ENCODE results near the gene INTS3.
"Not testable (repeated sequence)": the region's sequence is repeated elsewhere in the genome, so short reads cannot be mapped to it uniquely, and the experiment has no call there.

INTS3 gene

DNA sequence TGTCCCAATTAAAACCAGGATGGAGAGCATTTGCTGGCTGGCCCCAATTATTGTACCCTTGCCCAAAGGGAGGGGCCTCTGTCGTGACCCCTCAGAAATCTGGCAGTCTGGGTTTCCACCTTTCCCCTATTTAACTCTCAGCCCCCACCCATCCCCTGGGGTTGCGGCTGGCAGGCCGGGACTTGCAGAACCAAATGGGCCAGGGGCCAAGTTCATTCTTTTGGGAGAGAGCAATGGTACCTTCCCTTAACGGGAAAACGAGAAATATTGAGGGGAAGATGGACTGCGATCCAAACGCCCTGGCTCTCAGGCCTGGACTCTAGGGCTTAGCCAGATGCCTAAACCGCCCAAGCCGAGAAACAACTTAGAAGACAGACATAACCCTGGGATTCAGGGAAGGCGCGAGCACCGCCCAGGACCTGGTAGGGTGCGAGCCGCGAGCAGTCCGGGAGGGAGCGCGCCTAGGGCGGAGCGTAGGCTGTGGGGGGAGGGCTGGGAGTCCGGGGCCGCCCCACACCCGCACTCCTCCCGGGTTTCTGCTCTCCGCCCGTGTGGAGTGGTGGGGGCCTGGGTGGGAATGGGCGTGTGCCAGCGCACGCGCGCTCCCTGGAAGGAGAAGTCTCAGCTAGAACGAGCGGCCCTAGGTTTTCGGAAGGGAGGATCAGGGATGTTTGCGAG lies 47.1 kb downstream of the INTS3 start, which contains the start of gene SLC27A3:
SLC27A3 (plus strand) TSS at position 628 of the 678 bp plus-strand sequence. CDS start 91 bp downstream, outside the sequence.
- no peaks in the 10 kb centered on the region for H3K27me3 Mint-ChIP-seq
- peaks cover 4% of the 10 kb centered on the region for H3K36me3 Mint-ChIP-seq
- no peak for DNase-seq (ENCODE audit: low spot score in 2 of 2)
- no peaks in the 10 kb centered on the region for H3K9me3 Mint-ChIP-seq
- H3K4me1 Mint-ChIP-seq, result peaks cover 19% of the 10 kb centered on the region
- ATAC-seq (ENCODE audit: low read depth), result peak; percentile 18
- H3K4me3 Mint-ChIP-seq, result peak within 1 kb of the TSS; percentile 87
- peak within 1 kb of the TSS; percentile 67 for H3K27ac Mint-ChIP-seq

DNA sequence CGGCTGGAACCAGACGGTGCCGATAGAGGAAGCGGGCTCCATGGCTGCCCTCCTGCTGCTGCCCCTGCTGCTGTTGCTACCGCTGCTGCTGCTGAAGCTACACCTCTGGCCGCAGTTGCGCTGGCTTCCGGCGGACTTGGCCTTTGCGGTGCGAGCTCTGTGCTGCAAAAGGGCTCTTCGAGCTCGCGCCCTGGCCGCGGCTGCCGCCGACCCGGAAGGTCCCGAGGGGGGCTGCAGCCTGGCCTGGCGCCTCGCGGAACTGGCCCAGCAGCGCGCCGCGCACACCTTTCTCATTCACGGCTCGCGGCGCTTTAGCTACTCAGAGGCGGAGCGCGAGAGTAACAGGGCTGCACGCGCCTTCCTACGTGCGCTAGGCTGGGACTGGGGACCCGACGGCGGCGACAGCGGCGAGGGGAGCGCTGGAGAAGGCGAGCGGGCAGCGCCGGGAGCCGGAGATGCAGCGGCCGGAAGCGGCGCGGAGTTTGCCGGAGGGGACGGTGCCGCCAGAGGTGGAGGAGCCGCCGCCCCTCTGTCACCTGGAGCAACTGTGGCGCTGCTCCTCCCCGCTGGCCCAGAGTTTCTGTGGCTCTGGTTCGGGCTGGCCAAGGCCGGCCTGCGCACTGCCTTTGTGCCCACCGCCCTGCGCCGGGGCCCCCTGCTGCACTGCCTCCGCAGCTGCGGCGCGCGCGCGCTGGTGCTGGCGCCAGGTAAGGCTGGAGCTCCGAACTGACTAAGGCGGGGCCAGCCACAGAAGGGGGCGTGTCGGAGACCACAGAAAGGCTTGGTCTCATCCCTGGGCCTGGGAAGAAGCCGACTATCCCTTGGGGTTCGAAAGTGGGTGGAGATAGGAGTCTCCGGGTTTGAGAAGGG lies 47.8 kb downstream of the INTS3 start:
- Mint-ChIP-seq H3K4me1 (peaks cover 16% of the 10 kb centered on the region), H3K36me3 (peaks cover 4% of the 10 kb centered on the region), H3K4me3 (peak overlapping the region; percentile 87), H3K9me3 (no peaks in the 10 kb centered on the region), H3K27ac (peak overlapping the region; percentile 67), H3K27me3 (no peaks in the 10 kb centered on the region)
- DNase-seq (ENCODE audit: low spot score in 2 of 2), result peak; percentile 54 to 58
- peak; percentile 80 for ATAC-seq (ENCODE audit: low read depth)

DNA sequence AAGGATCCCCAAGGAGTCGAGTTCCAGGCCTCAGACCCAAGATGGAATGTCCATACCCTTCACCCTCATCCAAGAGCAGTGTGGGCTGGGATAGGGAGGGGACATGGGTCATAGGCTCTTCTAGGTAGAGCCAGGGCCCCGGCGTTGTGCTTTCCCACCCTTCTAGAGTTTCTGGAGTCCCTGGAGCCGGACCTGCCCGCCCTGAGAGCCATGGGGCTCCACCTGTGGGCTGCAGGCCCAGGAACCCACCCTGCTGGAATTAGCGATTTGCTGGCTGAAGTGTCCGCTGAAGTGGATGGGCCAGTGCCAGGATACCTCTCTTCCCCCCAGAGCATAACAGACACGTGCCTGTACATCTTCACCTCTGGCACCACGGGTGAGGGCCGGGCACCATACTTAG lies 48.5 kb downstream of the INTS3 start:
- peaks cover 15% of the 10 kb centered on the region for H3K4me1 Mint-ChIP-seq
- H3K9me3 Mint-ChIP-seq, result no peaks in the 10 kb centered on the region
- ATAC-seq (ENCODE audit: low read depth) (no peak), DNase-seq (ENCODE audit: low spot score in 2 of 2) (no peak)
- H3K27ac Mint-ChIP-seq, result no peak overlapping the region
- no peaks in the 10 kb centered on the region for H3K27me3 Mint-ChIP-seq
- peaks cover 4% of the 10 kb centered on the region for H3K36me3 Mint-ChIP-seq
- H3K4me3 Mint-ChIP-seq, result peak overlapping the region; percentile 87

DNA sequence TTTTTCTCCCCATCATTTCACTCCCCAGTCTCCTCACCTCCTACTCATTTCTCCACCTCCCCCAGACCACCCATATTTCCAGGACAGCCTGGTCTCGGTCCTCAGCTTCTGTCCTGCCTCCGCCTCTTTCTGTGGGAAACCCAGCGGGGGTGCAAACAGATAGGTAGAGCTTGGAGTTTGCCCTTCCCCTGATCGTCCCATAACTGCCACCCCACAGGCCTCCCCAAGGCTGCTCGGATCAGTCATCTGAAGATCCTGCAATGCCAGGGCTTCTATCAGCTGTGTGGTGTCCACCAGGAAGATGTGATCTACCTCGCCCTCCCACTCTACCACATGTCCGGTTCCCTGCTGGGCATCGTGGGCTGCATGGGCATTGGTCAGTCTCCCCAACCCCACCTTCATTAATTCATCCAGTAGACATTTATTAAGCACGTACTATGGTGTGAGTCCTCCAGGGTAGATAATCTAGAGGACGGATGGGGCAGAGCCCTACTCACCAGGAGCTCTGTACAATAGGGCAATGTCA lies 49.1 kb downstream of the INTS3 start:
- H3K4me3 Mint-ChIP-seq, result peak overlapping the region; percentile 63
- H3K9me3 Mint-ChIP-seq, result no peaks in the 10 kb centered on the region
- H3K27me3 Mint-ChIP-seq, result no peaks in the 10 kb centered on the region
- H3K27ac Mint-ChIP-seq, result peak overlapping the region; percentile 3
- ATAC-seq (ENCODE audit: low read depth) (no peak), DNase-seq (ENCODE audit: low spot score in 2 of 2) (no peak)
- peaks cover 4% of the 10 kb centered on the region for H3K36me3 Mint-ChIP-seq
- peaks cover 15% of the 10 kb centered on the region for H3K4me1 Mint-ChIP-seq

DNA sequence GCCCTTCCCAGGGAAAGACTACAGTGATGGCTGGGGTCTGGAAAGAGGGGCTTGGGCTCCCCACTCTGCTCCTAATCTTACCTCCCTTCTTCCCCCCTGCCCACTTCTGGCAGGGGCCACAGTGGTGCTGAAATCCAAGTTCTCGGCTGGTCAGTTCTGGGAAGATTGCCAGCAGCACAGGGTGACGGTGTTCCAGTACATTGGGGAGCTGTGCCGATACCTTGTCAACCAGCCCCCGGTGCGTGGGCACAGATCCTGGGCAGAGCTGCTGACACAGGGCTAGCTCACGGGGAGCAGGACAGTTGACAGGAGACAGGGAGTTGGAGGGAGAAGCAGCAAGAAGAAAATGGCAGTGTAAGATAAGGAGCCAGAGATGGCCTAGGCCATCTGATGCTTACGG lies 49.8 kb downstream of the INTS3 start:
- Mint-ChIP-seq H3K27ac (peak overlapping the region; percentile 3), H3K9me3 (no peaks in the 10 kb centered on the region), H3K27me3 (no peaks in the 10 kb centered on the region), H3K36me3 (peaks cover 2% of the 10 kb centered on the region), H3K4me1 (peaks cover 15% of the 10 kb centered on the region), H3K4me3 (no peak overlapping the region)
- DNase-seq (ENCODE audit: low spot score in 2 of 2), result no peak
- no peak for ATAC-seq (ENCODE audit: low read depth)

DNA sequence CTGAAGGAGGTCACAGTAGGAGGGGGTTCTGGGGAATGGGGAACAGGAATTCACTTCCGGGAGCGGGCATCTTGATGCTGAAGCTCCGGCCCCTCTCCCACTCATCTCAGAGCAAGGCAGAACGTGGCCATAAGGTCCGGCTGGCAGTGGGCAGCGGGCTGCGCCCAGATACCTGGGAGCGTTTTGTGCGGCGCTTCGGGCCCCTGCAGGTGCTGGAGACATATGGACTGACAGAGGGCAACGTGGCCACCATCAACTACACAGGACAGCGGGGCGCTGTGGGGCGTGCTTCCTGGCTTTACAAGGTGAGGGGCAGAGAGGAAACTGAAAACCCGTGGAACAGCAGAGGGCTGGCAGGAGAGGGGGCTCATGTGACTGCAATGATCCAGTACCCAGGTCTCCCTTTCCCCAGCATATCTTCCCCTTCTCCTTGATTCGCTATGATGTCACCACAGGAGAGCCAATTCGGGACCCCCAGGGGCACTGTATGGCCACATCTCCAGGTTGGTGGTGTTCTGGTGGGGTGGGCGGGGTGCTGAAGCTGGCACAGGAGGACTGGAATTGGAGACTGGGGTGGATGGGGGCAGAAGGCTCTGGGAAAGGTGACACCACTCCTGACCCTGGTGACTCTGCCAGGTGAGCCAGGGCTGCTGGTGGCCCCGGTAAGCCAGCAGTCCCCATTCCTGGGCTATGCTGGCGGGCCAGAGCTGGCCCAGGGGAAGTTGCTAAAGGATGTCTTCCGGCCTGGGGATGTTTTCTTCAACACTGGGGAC lies 50.4 kb downstream of the INTS3 start:
- H3K36me3 Mint-ChIP-seq, result peaks cover 2% of the 10 kb centered on the region
- no peak overlapping the region for H3K4me3 Mint-ChIP-seq
- peaks cover 17% of the 10 kb centered on the region for H3K4me1 Mint-ChIP-seq
- H3K27me3 Mint-ChIP-seq, result no peaks in the 10 kb centered on the region
- no peak overlapping the region for H3K27ac Mint-ChIP-seq
- no peaks in the 10 kb centered on the region for H3K9me3 Mint-ChIP-seq
- DNase-seq (ENCODE audit: low spot score in 2 of 2) (no peak), ATAC-seq (ENCODE audit: low read depth) (no peak)

DNA sequence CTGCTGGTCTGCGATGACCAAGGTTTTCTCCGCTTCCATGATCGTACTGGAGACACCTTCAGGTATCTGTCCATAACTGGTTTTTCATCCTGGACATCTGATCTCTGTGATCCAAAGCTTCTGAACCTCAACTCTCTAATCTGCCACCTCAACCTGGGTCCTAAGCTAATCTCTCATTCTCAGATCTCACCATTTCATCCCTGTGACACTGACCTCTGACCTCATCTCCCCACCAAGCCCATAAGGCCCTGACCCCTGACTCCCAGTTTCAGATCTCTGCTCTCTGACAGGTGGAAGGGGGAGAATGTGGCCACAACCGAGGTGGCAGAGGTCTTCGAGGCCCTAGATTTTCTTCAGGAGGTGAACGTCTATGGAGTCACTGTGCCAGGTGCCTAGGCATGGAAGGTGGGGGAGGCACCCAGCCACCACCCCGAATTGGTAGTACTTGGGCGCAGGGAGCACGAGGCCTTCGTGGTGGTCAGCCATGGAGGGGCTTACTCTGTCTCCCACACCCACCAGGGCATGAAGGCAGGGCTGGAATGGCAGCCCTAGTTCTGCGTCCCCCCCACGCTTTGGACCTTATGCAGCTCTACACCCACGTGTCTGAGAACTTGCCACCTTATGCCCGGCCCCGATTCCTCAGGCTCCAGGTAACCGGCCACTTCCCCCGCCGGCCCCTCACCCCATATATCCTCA lies 51.1 kb downstream of the INTS3 start:
- DNase-seq (ENCODE audit: low spot score in 2 of 2), result no peak
- no peak overlapping the region for H3K4me3 Mint-ChIP-seq
- no peaks in the 10 kb centered on the region for H3K9me3 Mint-ChIP-seq
- no peak for ATAC-seq (ENCODE audit: low read depth)
- H3K36me3 Mint-ChIP-seq, result peaks cover 2% of the 10 kb centered on the region
- no peaks in the 10 kb centered on the region for H3K27me3 Mint-ChIP-seq
- H3K27ac Mint-ChIP-seq, result no peak overlapping the region
- peaks cover 19% of the 10 kb centered on the region for H3K4me1 Mint-ChIP-seq

DNA sequence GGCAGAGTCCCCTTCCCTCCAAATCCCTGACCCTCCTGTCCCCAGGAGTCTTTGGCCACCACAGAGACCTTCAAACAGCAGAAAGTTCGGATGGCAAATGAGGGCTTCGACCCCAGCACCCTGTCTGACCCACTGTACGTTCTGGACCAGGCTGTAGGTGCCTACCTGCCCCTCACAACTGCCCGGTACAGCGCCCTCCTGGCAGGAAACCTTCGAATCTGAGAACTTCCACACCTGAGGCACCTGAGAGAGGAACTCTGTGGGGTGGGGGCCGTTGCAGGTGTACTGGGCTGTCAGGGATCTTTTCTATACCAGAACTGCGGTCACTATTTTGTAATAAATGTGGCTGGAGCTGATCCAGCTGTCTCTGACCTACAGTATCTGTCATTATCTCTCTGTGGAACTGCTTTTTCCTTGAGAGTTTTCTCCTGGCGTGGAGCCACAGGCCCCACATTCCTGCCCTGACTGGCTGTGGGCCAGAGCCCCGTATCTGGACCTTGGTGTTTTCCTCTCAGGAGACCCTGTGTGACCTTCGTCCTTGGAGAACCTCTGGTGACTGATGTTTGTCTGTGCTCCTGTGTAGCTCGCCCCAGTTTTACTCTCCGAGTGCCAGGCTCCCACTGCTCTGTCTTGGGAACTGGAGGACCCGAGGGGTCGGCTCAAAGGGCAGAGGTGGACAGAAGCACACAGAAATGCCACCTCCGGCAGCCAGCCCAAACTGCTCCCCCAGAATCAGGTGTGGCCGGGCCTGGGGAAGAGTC lies 52.1 kb downstream of the INTS3 start:
- peaks cover 2% of the 10 kb centered on the region for H3K36me3 Mint-ChIP-seq
- no peaks in the 10 kb centered on the region for H3K27me3 Mint-ChIP-seq
- H3K4me3 Mint-ChIP-seq, result no peak overlapping the region
- no peaks in the 10 kb centered on the region for H3K9me3 Mint-ChIP-seq
- ATAC-seq (ENCODE audit: low read depth) (no peak), DNase-seq (ENCODE audit: low spot score in 2 of 2) (no peak)
- peaks cover 17% of the 10 kb centered on the region for H3K4me1 Mint-ChIP-seq
- H3K27ac Mint-ChIP-seq, result no peak overlapping the region

DNA sequence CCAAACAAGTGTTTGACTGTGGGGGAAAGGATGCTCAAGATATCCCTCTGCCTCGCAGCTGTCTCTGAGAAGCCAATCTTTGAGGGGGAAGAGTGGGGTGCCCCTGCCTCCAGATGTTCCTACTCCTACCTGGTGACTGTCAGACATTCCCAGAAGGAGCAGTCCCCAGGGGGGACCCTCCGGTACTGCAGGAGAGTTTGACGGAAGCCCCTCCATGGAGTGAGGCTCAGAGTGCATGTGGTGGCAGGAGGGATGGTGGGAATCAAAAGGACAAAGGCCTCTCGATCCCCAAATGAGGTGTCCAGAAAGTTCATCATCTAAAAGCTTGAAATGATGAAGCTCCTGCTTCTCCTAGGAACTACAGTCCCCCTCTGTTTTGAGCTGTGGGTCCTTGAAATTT lies 52.7 kb downstream of the INTS3 start:
- Mint-ChIP-seq H3K27ac (no peak overlapping the region), H3K9me3 (no peaks in the 10 kb centered on the region), H3K4me1 (peaks cover 22% of the 10 kb centered on the region), H3K36me3 (peaks cover 2% of the 10 kb centered on the region), H3K27me3 (no peaks in the 10 kb centered on the region), H3K4me3 (no peak overlapping the region)
- DNase-seq (ENCODE audit: low spot score in 2 of 2) (no peak), ATAC-seq (ENCODE audit: low read depth) (no peak)

DNA sequence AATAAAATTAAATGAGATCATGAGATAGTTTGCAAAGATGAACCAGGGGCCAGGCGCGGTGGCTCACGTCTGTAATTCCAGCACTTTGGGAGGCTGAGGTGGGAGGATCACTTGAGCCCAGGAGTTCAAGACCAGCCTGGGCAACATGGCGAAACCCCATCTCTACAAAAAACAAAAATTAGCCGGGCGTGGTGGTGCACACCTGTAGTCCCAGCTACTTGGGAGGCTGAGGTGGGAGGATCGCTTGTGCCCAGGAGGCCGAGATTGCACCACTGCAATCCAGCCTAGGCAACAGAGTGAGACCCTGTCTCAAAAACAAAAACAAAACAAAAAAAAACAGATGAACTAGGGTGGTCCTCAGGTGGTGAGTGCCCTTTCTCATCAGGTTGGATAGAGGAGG lies 54.8 kb downstream of the INTS3 start:
- H3K4me1 Mint-ChIP-seq, result peaks cover 15% of the 10 kb centered on the region

DNA sequence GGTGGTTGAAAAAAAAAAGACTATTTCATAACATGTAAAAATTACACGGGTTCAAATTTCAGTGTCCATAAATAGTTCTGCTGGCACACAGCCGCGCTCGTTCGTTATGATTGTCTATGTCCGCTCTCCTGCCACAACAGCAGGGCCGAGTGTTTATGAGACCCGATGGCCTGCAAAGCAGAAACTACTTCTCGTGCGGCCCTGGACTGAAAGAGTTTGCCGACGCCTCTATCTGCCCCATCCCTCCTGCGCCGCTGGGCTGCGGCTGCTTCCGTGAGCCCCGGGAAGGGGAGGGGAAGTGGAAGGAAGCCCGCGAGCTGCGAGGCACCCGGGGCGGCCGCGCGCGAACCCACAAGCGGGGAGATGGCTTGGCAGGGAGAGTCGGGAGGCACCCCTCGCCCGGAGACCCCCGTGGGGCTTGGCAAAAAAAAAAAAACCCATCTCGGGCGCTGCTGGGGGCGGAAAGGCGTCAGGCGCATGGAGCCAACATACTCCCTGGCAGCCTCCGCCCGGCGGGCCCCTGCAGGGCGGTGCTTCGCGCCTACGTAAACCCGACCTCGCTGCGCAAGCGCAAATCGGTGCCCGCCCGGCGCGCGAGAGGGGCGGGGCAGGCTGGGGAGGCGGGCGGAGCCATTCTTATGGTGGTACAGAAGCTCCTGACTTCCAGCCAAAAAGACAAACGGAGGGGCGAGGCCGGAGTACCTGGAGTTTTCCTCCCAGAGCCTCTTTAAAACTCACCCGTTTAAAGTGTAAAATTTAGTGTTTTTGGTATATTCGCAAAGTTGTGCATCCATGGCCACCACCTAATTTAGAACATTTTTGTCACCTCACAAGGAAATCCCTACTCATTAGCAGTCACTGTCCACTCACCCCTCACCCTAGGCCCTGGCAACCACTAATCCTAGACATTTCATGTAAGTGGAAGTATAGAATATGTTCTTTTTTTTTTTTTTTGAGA lies 55.7 kb downstream of the INTS3 start:
- ATAC-seq (ENCODE audit: low read depth) (peak; percentile 93), DNase-seq (ENCODE audit: low spot score in 2 of 2) (peak; percentile 89 to 92)
- H3K27me3 Mint-ChIP-seq, result no peaks in the 10 kb centered on the region
- peaks cover 2% of the 10 kb centered on the region for H3K36me3 Mint-ChIP-seq
- H3K9me3 Mint-ChIP-seq, result no peaks in the 10 kb centered on the region
- peaks cover 16% of the 10 kb centered on the region for H3K4me1 Mint-ChIP-seq
- H3K4me3 Mint-ChIP-seq, result peak overlapping the region; percentile 96
- peak overlapping the region; percentile 94 for H3K27ac Mint-ChIP-seq

More for the DNA sequence above, 54.8 kb downstream of the INTS3 start:
- not testable (repeated sequence) for H3K9me3 Mint-ChIP-seq; DNase-seq (ENCODE audit: low spot score in 2 of 2); H3K27me3 Mint-ChIP-seq; H3K36me3 Mint-ChIP-seq; ATAC-seq (ENCODE audit: low read depth)
- Mint-ChIP-seq H3K4me3 (peak overlapping the region; percentile 96), H3K27ac (peak overlapping the region; percentile 94)

All from memory B cell (primary cell).